ENCODE data around the gene ELP4.

Gene ELP4

DNA sequence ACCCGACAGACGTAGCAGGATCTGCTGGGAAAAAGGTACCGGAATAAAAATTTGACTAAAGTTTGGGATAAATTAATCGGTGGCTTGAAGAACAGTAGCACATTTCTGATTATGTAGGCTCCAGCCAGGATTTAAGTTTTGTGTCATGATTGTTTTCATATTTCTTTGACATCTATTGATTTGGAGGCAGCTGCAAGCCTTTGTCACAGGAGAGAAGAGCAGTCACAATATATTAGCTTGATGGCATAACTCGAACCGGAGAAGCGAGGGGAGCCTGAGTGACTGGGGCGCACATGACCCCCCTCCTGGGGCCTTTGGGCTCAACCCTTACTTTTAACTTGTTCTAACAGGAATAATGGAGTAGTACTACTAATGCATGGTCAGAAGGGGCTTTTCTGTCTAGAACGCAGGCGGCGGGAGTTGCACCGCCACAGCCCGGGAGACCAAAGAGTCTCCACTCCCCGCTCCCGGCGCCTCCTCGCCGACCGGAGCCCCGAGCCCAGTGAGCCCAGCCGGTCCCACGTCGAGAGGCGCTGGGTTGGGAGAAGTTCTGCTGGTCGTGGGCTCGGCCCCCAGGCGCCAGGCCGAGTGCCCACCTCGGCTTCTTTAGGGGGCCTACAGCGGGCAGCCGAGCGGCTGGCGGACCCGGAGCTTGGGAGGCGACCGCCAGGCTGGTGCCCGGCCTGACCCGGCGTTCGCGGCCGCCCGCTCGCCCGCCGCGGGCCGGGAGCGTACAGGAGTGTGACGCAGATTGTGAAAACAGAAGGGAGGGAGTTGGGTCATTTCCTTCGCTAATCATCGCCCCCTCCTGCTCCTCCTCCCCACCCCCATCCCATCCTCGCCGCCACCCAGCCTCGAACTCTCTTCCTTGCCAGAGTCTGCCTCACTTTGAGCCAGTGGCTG lies 317.2 kb downstream of the ELP4 start:
- no peak for TF ChIP-seq CTCF (IDR thresholded peaks at IDR 0.05)
- Histone ChIP-seq H3K4me3 (peak overlapping the region; percentile 39), H3K27ac (no peak overlapping the region)
- DNase-seq (ENCODE audit: low spot score) = no peak

- Histone ChIP-seq H3K27ac (no peak overlapping the region), H3K4me3 (peak overlapping the region; percentile 39)
- no peak for DNase-seq (ENCODE audit: low spot score)
- TF ChIP-seq CTCF (IDR thresholded peaks at IDR 0.05) = no peak
Observed at GRCh38 chr11:31827455-31828206, 318.1 kb downstream of the ELP4 start.

DNA sequence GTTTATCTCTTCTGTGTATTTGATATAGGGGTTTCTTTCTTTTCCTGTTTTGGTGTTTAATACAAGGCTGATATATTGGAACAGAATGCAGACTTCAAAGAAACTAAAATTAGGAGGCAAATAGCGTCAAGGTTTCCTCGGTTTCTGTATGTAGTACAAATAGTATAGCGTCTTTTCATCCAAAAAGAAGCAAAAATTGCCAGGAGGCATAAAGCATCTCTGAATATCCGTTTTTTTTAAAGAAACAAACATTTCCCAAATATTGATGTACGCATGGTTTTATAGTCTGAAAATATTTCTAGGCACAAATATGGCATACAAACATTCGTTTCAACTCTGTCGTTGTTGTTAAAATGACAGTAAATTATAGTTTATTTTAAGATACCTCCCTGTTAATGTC lies 318.6 kb downstream of the ELP4 start:
- no peak for DNase-seq (ENCODE audit: low spot score)
- TF ChIP-seq CTCF (IDR thresholded peaks at IDR 0.05) = no peak
- Histone ChIP-seq H3K27ac (no peak overlapping the region), H3K4me3 (no peak overlapping the region)

GRCh38 chr11:31830406-31830805 lies 320.8 kb downstream of the ELP4 start:
- no peak overlapping the region for H3K4me3 ChIP-seq
- no peak for TF ChIP-seq CTCF (IDR thresholded peaks at IDR 0.05)
- no peak for DNase-seq (ENCODE audit: low spot score)
- no peak overlapping the region for H3K27ac ChIP-seq

DNA sequence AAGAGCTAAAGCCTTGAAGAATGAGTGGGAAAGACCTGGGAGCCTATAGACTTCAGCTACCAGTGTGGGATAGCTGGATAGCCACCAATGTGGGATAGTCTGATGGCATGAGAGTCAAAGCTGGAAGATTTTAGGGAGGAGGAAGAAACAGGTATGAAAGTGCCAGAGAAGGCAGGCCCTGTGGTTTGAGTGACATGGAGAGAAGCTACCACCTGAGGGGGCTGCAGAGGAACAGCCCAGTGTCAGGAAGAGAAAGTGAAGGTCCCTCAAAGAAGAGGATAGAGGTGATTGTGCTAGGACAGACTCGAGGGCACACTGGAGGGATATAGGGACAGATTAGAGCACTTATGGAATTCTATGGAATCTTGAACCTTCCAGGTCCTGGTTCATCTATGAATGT lies 324.7 kb downstream of the ELP4 start:
- no peak for DNase-seq (ENCODE audit: low spot score)
- no peak for TF ChIP-seq CTCF (IDR thresholded peaks at IDR 0.05)
- Histone ChIP-seq H3K27ac (no peak overlapping the region), H3K4me3 (no peak overlapping the region)

Data from coronary artery (tissue), 2 donors.